ENCODE measurements around the gene THG1L. TPM values are rescaled to one million over a fixed set of nuclear protein-coding genes. Genes with fewer than 3 reads are reported as not detected.

Gene THG1L
- total and polyA plus RNA-seq, 2 experiments from 2014 or later: 12.2 to 13.8 TPM

GRCh38 chr5:157770665-157771064, 39.4 kb downstream of the THG1L start:
- H3K4me1 ChIP-seq (ENCODE audit: insufficient read depth): no peaks in the 10 kb centered on the region
- H3F3A ChIP-seq (replicated peaks; ENCODE audit: low read depth): no peaks in the 10 kb centered on the region
- no peak overlapping the region for H3K4me2 ChIP-seq
- Mint-ChIP-seq H3K4me3 (no peak overlapping the region), H3K36me3 (ENCODE audit: low read depth) (no peaks in the 10 kb centered on the region), H3K9me3 (no peaks in the 10 kb centered on the region; the same call in 2 of the 3 replicates), H3K4me1 (no peaks in the 10 kb centered on the region), H3K27ac (no peak overlapping the region), H3K27me3 (ENCODE audit: insufficient read depth, low read depth, poor library complexity) (peaks cover 3% of the 10 kb centered on the region)
- no peak overlapping the region for H3K4me3 ChIP-seq
- no peaks in the 10 kb centered on the region for H3K27me3 ChIP-seq (ENCODE audit: insufficient read depth)
- no peak overlapping the region for H2AFZ ChIP-seq
- no peaks in the 10 kb centered on the region for H3K79me2 ChIP-seq (replicated peaks; ENCODE audit: insufficient read depth)
- H3K27ac ChIP-seq (ENCODE audit: low read depth): no peak overlapping the region
- ATAC-seq (no peak), DNase-seq (ENCODE audit: low spot score) (no peak)
- no peaks in the 10 kb centered on the region for H3K9me2 ChIP-seq (ENCODE audit: insufficient read depth)
- no peaks in the 10 kb centered on the region for H4K20me1 ChIP-seq (replicated peaks; ENCODE audit: insufficient read depth)
- no peaks in the 10 kb centered on the region; the same call in 1 of the 2 replicates for H3K36me3 ChIP-seq (ENCODE audit: insufficient read depth)
- TF ChIP-seq STAT1 (IDR thresholded peaks at IDR 0.05; ENCODE audit: unreplicated experiment) (no peak), EZH2 (IDR thresholded peaks at IDR 0.05; ENCODE audit: low read depth, unreplicated experiment) (no peak), EZH2phosphoT487 (IDR thresholded peaks at IDR 0.05; ENCODE audit: unreplicated experiment) (no peak), POLR2AphosphoS5 (IDR thresholded peaks at IDR 0.05; ENCODE audit: low read depth) (no peak), ZNF462 (CRISPR knock-in tag; IDR thresholded peaks at IDR 0.05) (no peak), NANOG (IDR thresholded peaks at IDR 0.05; ENCODE audit: borderline replicate concordance) (no peak), CTCF (conservative IDR thresholded peaks at IDR 0.05; ENCODE audit: low read depth in 2 of 2) (no peak), JUNB (IDR thresholded peaks at IDR 0.05; ENCODE audit: unreplicated experiment) (no peak), CREB1 (CRISPR knock-in tag; IDR thresholded peaks at IDR 0.05; ENCODE audit: low read depth) (no peak), ZNF331 (CRISPR knock-in tag; IDR thresholded peaks at IDR 0.05; ENCODE audit: low read depth) (no peak), ZNF114 (CRISPR knock-in tag; IDR thresholded peaks at IDR 0.05) (no peak)
- TF ChIP-seq, protein P1, sequence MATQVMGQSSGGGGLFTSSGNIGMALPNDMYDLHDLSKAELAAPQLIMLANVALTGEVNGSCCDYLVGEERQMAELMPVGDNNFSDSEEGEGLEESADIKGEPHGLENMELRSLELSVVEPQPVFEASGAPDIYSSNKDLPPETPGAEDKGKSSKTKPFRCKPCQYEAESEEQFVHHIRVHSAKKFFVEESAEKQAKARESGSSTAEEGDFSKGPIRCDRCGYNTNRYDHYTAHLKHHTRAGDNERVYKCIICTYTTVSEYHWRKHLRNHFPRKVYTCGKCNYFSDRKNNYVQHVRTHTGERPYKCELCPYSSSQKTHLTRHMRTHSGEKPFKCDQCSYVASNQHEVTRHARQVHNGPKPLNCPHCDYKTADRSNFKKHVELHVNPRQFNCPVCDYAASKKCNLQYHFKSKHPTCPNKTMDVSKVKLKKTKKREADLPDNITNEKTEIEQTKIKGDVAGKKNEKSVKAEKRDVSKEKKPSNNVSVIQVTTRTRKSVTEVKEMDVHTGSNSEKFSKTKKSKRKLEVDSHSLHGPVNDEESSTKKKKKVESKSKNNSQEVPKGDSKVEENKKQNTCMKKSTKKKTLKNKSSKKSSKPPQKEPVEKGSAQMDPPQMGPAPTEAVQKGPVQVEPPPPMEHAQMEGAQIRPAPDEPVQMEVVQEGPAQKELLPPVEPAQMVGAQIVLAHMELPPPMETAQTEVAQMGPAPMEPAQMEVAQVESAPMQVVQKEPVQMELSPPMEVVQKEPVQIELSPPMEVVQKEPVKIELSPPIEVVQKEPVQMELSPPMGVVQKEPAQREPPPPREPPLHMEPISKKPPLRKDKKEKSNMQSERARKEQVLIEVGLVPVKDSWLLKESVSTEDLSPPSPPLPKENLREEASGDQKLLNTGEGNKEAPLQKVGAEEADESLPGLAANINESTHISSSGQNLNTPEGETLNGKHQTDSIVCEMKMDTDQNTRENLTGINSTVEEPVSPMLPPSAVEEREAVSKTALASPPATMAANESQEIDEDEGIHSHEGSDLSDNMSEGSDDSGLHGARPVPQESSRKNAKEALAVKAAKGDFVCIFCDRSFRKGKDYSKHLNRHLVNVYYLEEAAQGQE (IDR thresholded peaks at IDR 0.05; ENCODE audit: unreplicated experiment): no peak
- TF ChIP-seq, protein P2, sequence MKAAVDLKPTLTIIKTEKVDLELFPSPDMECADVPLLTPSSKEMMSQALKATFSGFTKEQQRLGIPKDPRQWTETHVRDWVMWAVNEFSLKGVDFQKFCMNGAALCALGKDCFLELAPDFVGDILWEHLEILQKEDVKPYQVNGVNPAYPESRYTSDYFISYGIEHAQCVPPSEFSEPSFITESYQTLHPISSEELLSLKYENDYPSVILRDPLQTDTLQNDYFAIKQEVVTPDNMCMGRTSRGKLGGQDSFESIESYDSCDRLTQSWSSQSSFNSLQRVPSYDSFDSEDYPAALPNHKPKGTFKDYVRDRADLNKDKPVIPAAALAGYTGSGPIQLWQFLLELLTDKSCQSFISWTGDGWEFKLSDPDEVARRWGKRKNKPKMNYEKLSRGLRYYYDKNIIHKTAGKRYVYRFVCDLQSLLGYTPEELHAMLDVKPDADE (IDR thresholded peaks at IDR 0.05): no peak
